ENCODE data around the gene CAMTA1. TPM values are rescaled to one million over a fixed set of nuclear protein-coding genes. Genes with fewer than 3 reads are reported as not detected.
"Not testable (repeated sequence)": the region's sequence is repeated elsewhere in the genome, so short reads cannot be mapped to it uniquely, and the experiment has no call there.

Gene CAMTA1
- total RNA-seq, 4 donors from 2014 or later = 86.3 to 170 (median 132) TPM

DNA sequence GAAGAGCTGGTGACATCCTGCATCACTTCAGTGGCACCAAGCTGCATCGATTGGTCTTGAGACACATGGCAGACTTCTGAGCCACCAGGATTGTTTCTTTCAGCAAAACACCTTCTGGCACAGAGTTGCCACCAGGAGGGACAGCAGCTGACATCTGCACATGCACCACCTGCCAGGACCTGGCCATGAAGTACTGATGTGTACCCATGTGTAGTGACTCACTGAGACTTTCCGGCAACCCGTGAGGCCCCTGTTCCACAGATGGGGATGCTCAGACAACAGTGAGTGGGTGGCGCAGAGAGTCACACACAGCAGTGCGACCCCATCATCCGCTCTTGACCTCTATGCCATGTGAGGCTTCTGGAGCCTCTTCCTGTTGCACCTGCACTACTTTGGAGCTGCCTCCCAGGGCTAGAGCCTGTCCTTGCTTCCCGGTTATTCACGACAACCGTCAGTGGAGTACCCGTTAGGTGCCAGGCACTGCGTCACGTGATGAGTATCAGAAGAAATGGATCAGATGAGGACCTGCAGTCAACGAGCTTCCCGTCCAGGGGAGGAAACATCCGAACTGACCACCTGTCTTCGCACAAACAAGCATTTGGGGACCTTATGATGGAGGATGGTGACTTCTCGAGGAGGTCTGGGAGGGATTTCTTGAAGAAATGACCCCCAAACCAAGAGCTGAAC, 905.4 kb downstream of the CAMTA1 start:
- no peak for TF ChIP-seq POLR2A (IDR thresholded peaks at IDR 0.05)
- TF ChIP-seq EP300 (IDR thresholded peaks at IDR 0.05) = no peak
- no peak for TF ChIP-seq POLR2AphosphoS5 (IDR thresholded peaks at IDR 0.05)
- TF ChIP-seq, protein P1, sequence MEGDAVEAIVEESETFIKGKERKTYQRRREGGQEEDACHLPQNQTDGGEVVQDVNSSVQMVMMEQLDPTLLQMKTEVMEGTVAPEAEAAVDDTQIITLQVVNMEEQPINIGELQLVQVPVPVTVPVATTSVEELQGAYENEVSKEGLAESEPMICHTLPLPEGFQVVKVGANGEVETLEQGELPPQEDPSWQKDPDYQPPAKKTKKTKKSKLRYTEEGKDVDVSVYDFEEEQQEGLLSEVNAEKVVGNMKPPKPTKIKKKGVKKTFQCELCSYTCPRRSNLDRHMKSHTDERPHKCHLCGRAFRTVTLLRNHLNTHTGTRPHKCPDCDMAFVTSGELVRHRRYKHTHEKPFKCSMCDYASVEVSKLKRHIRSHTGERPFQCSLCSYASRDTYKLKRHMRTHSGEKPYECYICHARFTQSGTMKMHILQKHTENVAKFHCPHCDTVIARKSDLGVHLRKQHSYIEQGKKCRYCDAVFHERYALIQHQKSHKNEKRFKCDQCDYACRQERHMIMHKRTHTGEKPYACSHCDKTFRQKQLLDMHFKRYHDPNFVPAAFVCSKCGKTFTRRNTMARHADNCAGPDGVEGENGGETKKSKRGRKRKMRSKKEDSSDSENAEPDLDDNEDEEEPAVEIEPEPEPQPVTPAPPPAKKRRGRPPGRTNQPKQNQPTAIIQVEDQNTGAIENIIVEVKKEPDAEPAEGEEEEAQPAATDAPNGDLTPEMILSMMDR (IDR thresholded peaks at IDR 0.05) = no peak
- 80 to 91% methylated on average over 1 to 11 of the region's 17 CpGs for WGBS, 2 donors (ENCODE audit: low coverage in 1 of 2)
- Histone ChIP-seq H3K27ac (no peak overlapping the region), H3K27me3 (peaks cover 16% of the 10 kb centered on the region), H3K4me3 (no peak overlapping the region), H3K4me1 (no peaks in the 10 kb centered on the region), H3K36me3 (no peaks in the 10 kb centered on the region), H3K9me3 (peaks cover 0 to 7% (median 0%) of the 10 kb centered on the region in 3 donors)
- no peak for ATAC-seq

DNA sequence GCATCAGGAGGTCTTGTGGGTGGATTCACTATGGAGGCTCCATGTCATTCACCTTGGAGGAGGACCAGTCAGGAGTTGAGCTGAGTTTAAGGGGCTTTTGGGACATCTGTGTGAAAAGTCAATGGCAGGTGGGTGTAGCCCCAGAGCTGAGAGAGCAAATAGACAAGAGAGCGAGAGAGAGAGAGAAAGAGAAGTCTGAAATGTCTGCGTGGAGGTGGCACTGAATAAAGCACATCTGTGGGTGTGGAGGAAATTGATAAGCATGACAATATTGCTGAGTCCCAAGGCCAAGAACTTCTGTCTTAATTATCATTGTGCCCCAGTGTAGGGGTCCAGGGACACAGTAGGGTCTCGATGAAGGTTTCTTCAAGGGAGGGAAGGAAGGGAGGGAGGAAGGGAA, 906.3 kb downstream of the CAMTA1 start:
- 86 to 100% methylated on average over 2 of the region's 3 CpGs for WGBS, 2 donors (ENCODE audit: low coverage in 1 of 2)
- no peak overlapping the region for H3K27ac ChIP-seq
- no peaks in the 10 kb centered on the region for H3K4me1 ChIP-seq
- no peak overlapping the region for H3K4me3 ChIP-seq
- TF ChIP-seq, protein P1 (IDR thresholded peaks at IDR 0.05) = no peak
- TF ChIP-seq POLR2A (IDR thresholded peaks at IDR 0.05) (no peak), EP300 (IDR thresholded peaks at IDR 0.05) (no peak)
- peaks cover 0 to 7% (median 0%) of the 10 kb centered on the region in 3 donors for H3K9me3 ChIP-seq
- ATAC-seq = no peak
- no peaks in the 10 kb centered on the region for H3K36me3 ChIP-seq
- H3K27me3 ChIP-seq = peaks cover 16% of the 10 kb centered on the region

GRCh38 chr1:7692005-7692404, 906.8 kb downstream of the CAMTA1 start:
- no peaks in the 10 kb centered on the region for H3K36me3 ChIP-seq
- H3K9me3 ChIP-seq = peaks cover 0 to 7% (median 0%) of the 10 kb centered on the region in 3 donors
- no peak overlapping the region for H3K4me3 ChIP-seq
- no peak for ATAC-seq
- H3K4me1 ChIP-seq = no peaks in the 10 kb centered on the region
- H3K27me3 ChIP-seq = peaks cover 16% of the 10 kb centered on the region
- TF ChIP-seq, protein P1 (IDR thresholded peaks at IDR 0.05) = no peak
- TF ChIP-seq EP300 (IDR thresholded peaks at IDR 0.05) (no peak), POLR2AphosphoS5 (IDR thresholded peaks at IDR 0.05) (no peak), POLR2A (IDR thresholded peaks at IDR 0.05) (no peak)
- WGBS, 2 donors (ENCODE audit: low coverage in 1 of 2) = 87 to 100% methylated on average over 1 to 3 of the region's 3 CpGs
- H3K27ac ChIP-seq = no peak overlapping the region

DNA sequence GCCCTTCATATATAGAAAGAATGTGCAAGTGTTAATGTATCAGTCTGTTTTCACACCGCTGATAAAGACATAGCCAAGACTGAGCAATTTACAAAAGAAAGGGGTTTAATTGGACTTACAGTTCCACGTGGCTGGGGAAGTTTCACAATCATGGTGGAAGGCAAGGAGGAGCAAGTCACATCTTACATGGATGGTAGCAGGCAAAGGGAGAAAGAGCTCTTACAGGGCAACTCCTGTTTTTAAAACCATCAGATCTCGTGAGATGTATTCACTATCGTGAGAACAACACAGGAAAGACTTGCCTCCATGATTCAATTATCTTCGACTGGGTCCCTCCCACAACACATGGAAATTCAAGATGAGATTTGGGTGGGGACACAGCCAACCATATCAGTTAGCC, 907.8 kb downstream of the CAMTA1 start:
- H3K4me3 ChIP-seq, H3K9me3 ChIP-seq, ATAC-seq, H3K27ac ChIP-seq, H3K36me3 ChIP-seq, H3K4me1 ChIP-seq: not testable (repeated sequence)
- WGBS, 2 donors (ENCODE audit: low coverage in 1 of 2) = 80 to 96% methylated on average over 4 to 5 of the region's 5 CpGs
- peaks cover 16% of the 10 kb centered on the region for H3K27me3 ChIP-seq

GRCh38 chr1:7693662-7694061, 908.4 kb downstream of the CAMTA1 start:
- peaks cover 16% of the 10 kb centered on the region for H3K27me3 ChIP-seq
- no peaks in the 10 kb centered on the region for H3K4me1 ChIP-seq
- H3K27ac ChIP-seq = no peak overlapping the region
- whole genome bisulfite sequencing, 2 donors (ENCODE audit: low coverage in 1 of 2) = 38 to 50% methylated on average over 2 of the region's 2 CpGs
- H3K36me3 ChIP-seq = no peaks in the 10 kb centered on the region
- H3K4me3 ChIP-seq = no peak overlapping the region
- ATAC-seq = no peak
- peaks cover 0 to 7% (median 0%) of the 10 kb centered on the region in 3 donors for H3K9me3 ChIP-seq
- TF ChIP-seq POLR2A (IDR thresholded peaks at IDR 0.05) = no peak
- TF ChIP-seq, protein P1 (IDR thresholded peaks at IDR 0.05) = no peak
- TF ChIP-seq EP300 (IDR thresholded peaks at IDR 0.05) = no peak
- TF ChIP-seq POLR2AphosphoS5 (IDR thresholded peaks at IDR 0.05) = no peak
